Dedifferentiated amniotic fluid mesenchymal stem cell (primary cell): ENCODE measurements around the gene CA10.

Experiments
- DNase-seq: peaks from one replicate; pipeline ENCODE4 v3.0.0-alpha.2; 2016; ENCODE audit errors: extremely low spot score

The CA10 gene

GRCh38 chr17:52048137-52048898 lies 110.2 kb downstream of the CA10 start:
- no peak for DNase-seq

GRCh38 chr17:52047086-52047485 lies 111.4 kb downstream of the CA10 start:
- DNase-seq: no peak

GRCh38 chr17:52041123-52041617 lies 117.3 kb downstream of the CA10 start:
- no peak for DNase-seq

GRCh38 chr17:52036416-52036815 lies 122.1 kb downstream of the CA10 start:
- DNase-seq: no peak

GRCh38 chr17:52035336-52035915 lies 123.1 kb downstream of the CA10 start:
- DNase-seq: no peak

- no peak for DNase-seq
These were observed 126.1 kb downstream of the CA10 start for GRCh38 chr17:52032454-52032853.

GRCh38 chr17:52030052-52030451 lies 128.5 kb downstream of the CA10 start:
- no peak for DNase-seq

- no peak for DNase-seq
These were observed 130.8 kb downstream of the CA10 start for GRCh38 chr17:52027620-52028295.

GRCh38 chr17:52027081-52027480 lies 131.4 kb downstream of the CA10 start:
- DNase-seq: no peak

- no peak for DNase-seq
These were observed 132.4 kb downstream of the CA10 start for GRCh38 chr17:52026075-52026474.

- DNase-seq: no peak
These were observed 133.3 kb downstream of the CA10 start for GRCh38 chr17:52025236-52025635.

GRCh38 chr17:52024300-52024870 lies 134.1 kb downstream of the CA10 start:
- DNase-seq: no peak

- no peak for DNase-seq
These were observed 147.4 kb downstream of the CA10 start for GRCh38 chr17:52011064-52011463.

GRCh38 chr17:51999654-52000053 lies 158.9 kb downstream of the CA10 start:
- DNase-seq: no peak

- DNase-seq: no peak
These were observed 160.8 kb downstream of the CA10 start for GRCh38 chr17:51997723-51998122.

GRCh38 chr17:51995797-51996403 lies 162.6 kb downstream of the CA10 start:
- no peak for DNase-seq

- no peak for DNase-seq
These were observed 165.6 kb downstream of the CA10 start for GRCh38 chr17:51992864-51993416.

- DNase-seq: no peak
These were observed 187.4 kb downstream of the CA10 start for GRCh38 chr17:51971121-51971520.

GRCh38 chr17:51961689-51962088 lies 196.8 kb downstream of the CA10 start:
- DNase-seq: no peak

GRCh38 chr17:51957786-51958185 lies 200.7 kb downstream of the CA10 start:
- DNase-seq: no peak

- no peak for DNase-seq
These were observed 203.3 kb downstream of the CA10 start for GRCh38 chr17:51955245-51955644.
